Activated CD8-positive, alpha-beta memory T cell treated with anti-CD3 and anti-CD28 coated beads, Interleukin-2, amount 50 U/mL, for 1 hour (primary cell): ENCODE results near the gene HERC2.
"Not testable (repeated sequence)": the region's sequence is repeated elsewhere in the genome, so short reads cannot be mapped to it uniquely, and the experiment has no call there.

ENCODE experiments used
- DNase-seq: peaks from one replicate; pipeline ENCODE4 v3.0.0-alpha.2; 2020; ENCODE audit errors: extremely low read depth

Gene HERC2

GRCh38 chr15:28129231-28129848 is 192.6 kb downstream of the HERC2 start:
- DNase-seq = no peak

GRCh38 chr15:28128031-28128430 is 193.9 kb downstream of the HERC2 start:
- no peak for DNase-seq

- DNase-seq = no peak
Measured at GRCh38 chr15:28127036-28127435, 194.9 kb downstream of the HERC2 start.

- DNase-seq = no peak
Measured at GRCh38 chr15:28125673-28126651, 196.0 kb downstream of the HERC2 start.

GRCh38 chr15:28124841-28125240 is 197.1 kb downstream of the HERC2 start:
- DNase-seq = no peak

GRCh38 chr15:28123408-28124023 is 198.5 kb downstream of the HERC2 start:
- DNase-seq = no peak

- no peak for DNase-seq
Measured at GRCh38 chr15:28122038-28122949, 199.7 kb downstream of the HERC2 start.

GRCh38 chr15:28121577-28121976 is 200.4 kb downstream of the HERC2 start:
- DNase-seq = not testable (repeated sequence)

- no peak for DNase-seq
Measured at GRCh38 chr15:28120359-28120640, 201.7 kb downstream of the HERC2 start.

GRCh38 chr15:28118531-28118930 is 203.4 kb downstream of the HERC2 start:
- no peak for DNase-seq

GRCh38 chr15:28118083-28118482 is 203.9 kb downstream of the HERC2 start:
- no peak for DNase-seq

GRCh38 chr15:28117432-28117990 is 204.5 kb downstream of the HERC2 start:
- DNase-seq = no peak

- no peak for DNase-seq
Measured at GRCh38 chr15:28116521-28117431, 205.2 kb downstream of the HERC2 start.

- no peak for DNase-seq
Measured at GRCh38 chr15:28115871-28116270, 206.1 kb downstream of the HERC2 start.

- no peak for DNase-seq
Measured at GRCh38 chr15:28114721-28115622, 207.0 kb downstream of the HERC2 start.

GRCh38 chr15:28114114-28114455 is 207.9 kb downstream of the HERC2 start:
- no peak for DNase-seq

GRCh38 chr15:28113394-28114113 is 208.4 kb downstream of the HERC2 start:
- no peak for DNase-seq

GRCh38 chr15:28112962-28113361 is 209.0 kb downstream of the HERC2 start:
- no peak for DNase-seq
